ENCODE data around the gene TSFM.

Gene TSFM

DNA sequence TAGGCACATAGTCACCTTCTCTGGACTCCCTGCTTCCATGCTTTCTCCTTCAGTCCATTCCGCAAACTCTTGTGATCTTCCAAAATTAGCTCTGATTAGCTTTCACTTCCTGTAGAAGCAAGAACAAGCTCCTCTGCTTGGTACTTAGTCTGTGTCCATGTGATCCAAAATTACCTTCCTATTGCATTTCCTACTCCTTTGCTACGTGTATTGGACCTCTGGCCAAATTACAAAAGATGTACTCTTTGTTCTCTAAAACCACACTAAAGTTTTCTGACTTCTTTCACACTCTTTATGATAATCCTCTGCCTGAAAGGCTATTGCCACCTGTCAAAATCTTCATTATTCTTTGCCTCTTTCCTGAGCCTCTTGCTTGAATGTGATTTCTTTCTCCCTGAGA is 786 bp upstream of the TSFM start:
- no peak for TF ChIP-seq CTCF (IDR thresholded peaks at IDR 0.05; ENCODE audit: insufficient read depth, low read depth, low read length, missing control alignments)
- no peak for DNase-seq (ENCODE audit: low read depth)
- no peak overlapping the region for H3K4me3 ChIP-seq (ENCODE audit: low read depth, low read length)

DNA sequence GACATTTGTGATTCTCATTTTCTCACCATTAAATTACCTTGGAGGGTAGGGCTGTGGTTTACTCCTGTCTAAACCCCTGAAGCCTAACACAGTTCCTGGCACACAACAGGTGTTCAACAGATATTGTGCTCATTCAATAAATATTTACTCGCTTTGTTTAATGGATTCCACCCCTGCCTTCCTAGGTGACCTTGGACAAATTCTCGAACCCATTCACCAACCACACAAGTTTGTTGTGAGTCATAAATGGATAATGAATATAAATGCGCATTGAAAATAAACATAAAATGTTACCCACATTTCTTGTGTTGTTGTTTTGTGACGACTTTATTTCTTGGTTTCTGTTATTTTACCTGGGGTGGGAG is 362 bp upstream of the TSFM start:
- no peak overlapping the region; the same call in 1 of the 2 replicates for H3K4me3 ChIP-seq (ENCODE audit: low read depth, low read length)
- DNase-seq (ENCODE audit: low read depth), result no peak
- TF ChIP-seq CTCF (IDR thresholded peaks at IDR 0.05; ENCODE audit: insufficient read depth, low read depth, low read length, missing control alignments), result no peak

DNA sequence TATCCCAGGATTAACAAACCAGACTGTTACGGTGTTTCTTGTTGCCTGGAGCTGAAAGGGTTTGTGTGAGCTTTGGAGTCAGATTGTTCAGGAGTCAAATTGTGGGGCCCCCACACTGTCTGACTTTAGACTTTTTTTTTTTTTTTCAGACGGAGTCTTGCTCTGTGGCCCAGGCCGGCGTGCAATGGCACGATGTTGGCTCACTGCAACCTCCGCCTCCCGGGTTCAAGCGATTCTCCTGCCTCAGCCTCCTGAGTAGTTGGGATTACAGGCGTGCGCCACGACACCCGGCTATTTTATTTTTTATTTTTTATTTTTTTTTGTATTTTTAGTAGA is 847 bp downstream of the TSFM start:
- no peak for TF ChIP-seq CTCF (IDR thresholded peaks at IDR 0.05; ENCODE audit: insufficient read depth, low read depth, low read length, missing control alignments)
- no peak for DNase-seq (ENCODE audit: low read depth)
- H3K4me3 ChIP-seq (ENCODE audit: low read depth, low read length), result peak overlapping the region; percentile 98

- no peak for DNase-seq (ENCODE audit: low read depth)
- peak overlapping the region; percentile 98; the same call in 1 of the 2 replicates for H3K4me3 ChIP-seq (ENCODE audit: low read depth, low read length)
- no peak for TF ChIP-seq CTCF (IDR thresholded peaks at IDR 0.05; ENCODE audit: insufficient read depth, low read depth, low read length, missing control alignments)
Measured at GRCh38 chr12:57783861-57784260, 1.3 kb downstream of the TSFM start.

DNA sequence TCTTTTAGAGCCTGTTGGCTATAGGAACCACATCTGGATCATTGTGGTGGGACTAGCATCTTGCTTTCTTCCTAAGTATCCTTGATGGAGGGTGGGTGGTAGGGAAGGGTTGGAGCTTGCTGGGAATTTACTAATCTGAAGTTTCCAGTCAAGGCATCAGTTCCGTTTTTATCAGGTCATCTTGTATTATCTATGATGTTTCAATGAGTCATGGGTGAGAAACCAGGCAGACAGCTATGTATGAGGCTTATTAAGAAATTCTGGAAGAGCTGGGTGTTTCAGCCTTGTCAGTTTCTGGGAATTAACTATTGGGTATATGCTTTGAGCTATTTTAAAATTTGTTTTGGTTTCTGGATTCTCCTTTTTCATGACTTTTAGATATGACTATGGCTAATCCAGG is 11.3 kb downstream of the TSFM start:
- no peak for DNase-seq (ENCODE audit: low read depth)
- H3K4me3 ChIP-seq (ENCODE audit: low read depth, low read length), result no peak overlapping the region
- TF ChIP-seq CTCF (IDR thresholded peaks at IDR 0.05; ENCODE audit: insufficient read depth, low read depth, low read length, missing control alignments), result no peak

DNA sequence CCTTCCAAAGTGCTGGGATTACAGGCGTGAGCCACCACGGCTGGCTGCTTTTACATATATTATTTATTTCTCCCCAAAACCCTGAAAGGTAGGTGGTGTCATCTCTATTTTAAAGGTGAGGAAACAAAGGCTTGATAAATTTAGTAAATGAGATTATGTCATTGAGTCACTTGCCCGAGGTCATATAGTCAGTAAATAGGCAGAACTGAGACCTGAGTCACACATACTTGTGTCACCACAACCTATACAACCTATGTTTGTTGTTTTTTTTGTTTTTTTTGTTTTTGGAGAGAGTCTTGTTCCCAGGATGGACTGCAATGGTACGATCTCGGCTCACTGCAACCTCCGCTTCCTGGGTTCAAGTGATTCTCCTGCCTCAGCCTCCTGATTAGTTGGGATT is 12.8 kb downstream of the TSFM start:
- DNase-seq (ENCODE audit: low read depth), result no peak
- H3K4me3 ChIP-seq (ENCODE audit: low read depth, low read length), result no peak overlapping the region
- TF ChIP-seq CTCF (IDR thresholded peaks at IDR 0.05; ENCODE audit: insufficient read depth, low read depth, low read length, missing control alignments), result no peak

DNA sequence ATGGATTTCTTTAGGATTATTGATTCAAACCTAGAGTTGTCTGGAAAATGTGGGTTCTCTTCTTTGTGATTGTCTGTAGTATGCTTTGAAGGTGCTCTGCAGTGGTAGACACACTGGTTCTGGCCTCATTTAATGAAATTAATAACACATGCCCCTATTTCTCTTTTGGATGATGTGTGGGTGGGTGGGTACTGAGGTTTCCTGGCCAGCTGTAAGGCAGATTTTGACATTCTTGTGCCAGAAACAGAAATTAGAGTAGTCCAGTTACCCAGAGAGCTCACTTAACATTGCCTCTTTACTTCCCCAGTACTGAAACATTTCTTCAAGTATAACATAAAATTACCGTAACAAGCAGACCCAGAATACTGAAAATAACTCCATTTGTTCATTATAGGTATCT is 14.4 kb downstream of the TSFM start:
- no peak for TF ChIP-seq CTCF (IDR thresholded peaks at IDR 0.05; ENCODE audit: insufficient read depth, low read depth, low read length, missing control alignments)
- no peak overlapping the region for H3K4me3 ChIP-seq (ENCODE audit: low read depth, low read length)
- no peak for DNase-seq (ENCODE audit: low read depth)
